Skeletal muscle satellite cell (primary cell): ENCODE results near the gene FTO.

Experiments
- H3K27me3 ChIP-seq: 2 replicates; pipeline ENCODE4 v1.7.0; 2013; ENCODE audit warnings: low read length; ENCODE audit not compliant: control insufficient read depth, insufficient read depth
- H3K36me3 ChIP-seq: 2 replicates; pipeline ENCODE4 v1.7.0; 2013; ENCODE audit warnings: mild to moderate bottlenecking, control low read depth, low read length; ENCODE audit not compliant: insufficient read depth
- H3K4me1 ChIP-seq: 2 replicates; pipeline ENCODE4 v1.7.0; 2013; ENCODE audit warnings: low read length; ENCODE audit not compliant: control insufficient read depth, insufficient read depth
- H3K4me2 ChIP-seq: 2 replicates; pipeline ENCODE4 v1.7.0; 2013; ENCODE audit warnings: mild to moderate bottlenecking, low read length
- H3K4me3 ChIP-seq: 2 replicates; pipeline ENCODE4 v1.7.0; 2013; ENCODE audit warnings: low read length
- H3K9ac ChIP-seq: 2 replicates; pipeline ENCODE4 v1.7.0; 2013; ENCODE audit warnings: mild to moderate bottlenecking, low read depth, low read length, moderate library complexity
- H3K9me3 ChIP-seq: replicated peaks from 2 replicates; pipeline ENCODE4 v1.7.0; 2013; ENCODE audit warnings: mild to moderate bottlenecking, control low read depth, low read length

Gene FTO

GRCh38 chr16:53785916-53786315 lies 82.0 kb downstream of the FTO start:
- no peak overlapping the region for H3K4me3 ChIP-seq
- peaks cover 26% of the 10 kb centered on the region for H3K4me1 ChIP-seq
- H3K4me2 ChIP-seq, result no peak overlapping the region
- no peaks in the 10 kb centered on the region for H3K9me3 ChIP-seq
- H3K9ac ChIP-seq, result no peak overlapping the region
- H3K36me3 ChIP-seq, result no peaks in the 10 kb centered on the region
- H3K27me3 ChIP-seq, result no peaks in the 10 kb centered on the region

- Histone ChIP-seq H3K4me1 (peaks cover 16% of the 10 kb centered on the region), H3K4me2 (no peak overlapping the region), H3K4me3 (no peak overlapping the region), H3K36me3 (no peaks in the 10 kb centered on the region), H3K9me3 (no peaks in the 10 kb centered on the region), H3K9ac (no peak overlapping the region), H3K27me3 (no peaks in the 10 kb centered on the region)
Measured at GRCh38 chr16:53787423-53787822, 83.5 kb downstream of the FTO start.

DNA sequence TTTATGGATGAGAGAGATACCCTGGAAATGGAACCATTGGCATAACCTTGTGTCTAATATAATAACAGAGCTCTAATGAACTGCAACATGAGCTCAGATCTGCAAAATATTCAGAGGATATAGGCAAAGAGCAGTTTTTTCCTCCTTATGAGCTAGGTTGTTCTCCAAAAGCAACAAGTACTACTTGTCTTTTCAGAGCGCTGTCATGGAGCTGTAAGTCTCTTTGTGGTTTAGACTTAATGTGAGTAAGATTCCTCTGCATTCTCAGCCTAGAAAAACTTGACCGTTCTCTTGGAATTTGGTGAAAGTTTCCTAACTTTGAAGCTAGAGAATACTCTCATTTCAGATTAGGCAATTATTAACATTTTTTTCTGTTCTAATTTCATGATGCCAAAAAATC lies 85.2 kb downstream of the FTO start:
- Histone ChIP-seq H3K4me1 (peaks cover 16% of the 10 kb centered on the region), H3K27me3 (no peaks in the 10 kb centered on the region), H3K4me3 (no peak overlapping the region), H3K9ac (peak overlapping the region; percentile 26), H3K4me2 (peak overlapping the region; percentile 62), H3K9me3 (no peaks in the 10 kb centered on the region), H3K36me3 (no peaks in the 10 kb centered on the region)

- Histone ChIP-seq H3K9ac (no peak overlapping the region), H3K36me3 (no peaks in the 10 kb centered on the region), H3K4me1 (peaks cover 10% of the 10 kb centered on the region), H3K4me2 (no peak overlapping the region), H3K27me3 (no peaks in the 10 kb centered on the region), H3K9me3 (no peaks in the 10 kb centered on the region), H3K4me3 (no peak overlapping the region)
Measured at GRCh38 chr16:53792161-53792951, 88.4 kb downstream of the FTO start.

- H3K4me3 ChIP-seq, result no peak overlapping the region
- no peaks in the 10 kb centered on the region for H3K36me3 ChIP-seq
- no peak overlapping the region for H3K9ac ChIP-seq
- H3K9me3 ChIP-seq, result no peaks in the 10 kb centered on the region
- H3K27me3 ChIP-seq, result no peaks in the 10 kb centered on the region
- H3K4me1 ChIP-seq, result peaks cover 1% of the 10 kb centered on the region
- no peak overlapping the region for H3K4me2 ChIP-seq
Measured at GRCh38 chr16:53803451-53803850, 99.5 kb downstream of the FTO start.

DNA sequence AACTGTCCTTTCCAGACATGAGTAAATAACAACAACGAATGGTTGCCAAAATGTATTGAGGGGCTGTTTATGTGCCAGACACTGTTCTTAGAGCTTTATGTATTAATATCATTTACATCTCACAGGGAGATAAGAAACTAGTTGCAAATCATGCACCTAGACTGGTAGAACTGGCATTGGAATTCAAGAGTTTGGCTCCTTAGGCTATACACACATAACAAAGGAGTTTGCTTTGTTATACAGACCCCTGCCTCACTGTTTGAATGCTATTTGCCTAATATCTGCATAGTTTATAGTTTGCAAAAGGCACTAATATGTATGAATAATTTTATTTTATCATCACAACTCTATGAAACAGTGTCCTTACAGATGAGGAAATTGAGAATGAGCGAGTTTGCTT lies 100.0 kb downstream of the FTO start:
- Histone ChIP-seq H3K4me1 (peaks cover 7% of the 10 kb centered on the region), H3K36me3 (no peaks in the 10 kb centered on the region), H3K9me3 (no peaks in the 10 kb centered on the region), H3K9ac (no peak overlapping the region), H3K27me3 (no peaks in the 10 kb centered on the region), H3K4me3 (no peak overlapping the region), H3K4me2 (no peak overlapping the region)

GRCh38 chr16:53804467-53804866 lies 100.5 kb downstream of the FTO start:
- Histone ChIP-seq H3K9me3 (no peaks in the 10 kb centered on the region), H3K4me2 (no peak overlapping the region), H3K9ac (no peak overlapping the region), H3K4me1 (peaks cover 10% of the 10 kb centered on the region), H3K4me3 (no peak overlapping the region), H3K36me3 (no peaks in the 10 kb centered on the region), H3K27me3 (no peaks in the 10 kb centered on the region)

- Histone ChIP-seq H3K9ac (no peak overlapping the region), H3K27me3 (no peaks in the 10 kb centered on the region), H3K36me3 (no peaks in the 10 kb centered on the region), H3K4me2 (no peak overlapping the region), H3K9me3 (no peaks in the 10 kb centered on the region), H3K4me1 (peaks cover 15% of the 10 kb centered on the region), H3K4me3 (no peak overlapping the region)
Measured at GRCh38 chr16:53805113-53805512, 101.2 kb downstream of the FTO start.

DNA sequence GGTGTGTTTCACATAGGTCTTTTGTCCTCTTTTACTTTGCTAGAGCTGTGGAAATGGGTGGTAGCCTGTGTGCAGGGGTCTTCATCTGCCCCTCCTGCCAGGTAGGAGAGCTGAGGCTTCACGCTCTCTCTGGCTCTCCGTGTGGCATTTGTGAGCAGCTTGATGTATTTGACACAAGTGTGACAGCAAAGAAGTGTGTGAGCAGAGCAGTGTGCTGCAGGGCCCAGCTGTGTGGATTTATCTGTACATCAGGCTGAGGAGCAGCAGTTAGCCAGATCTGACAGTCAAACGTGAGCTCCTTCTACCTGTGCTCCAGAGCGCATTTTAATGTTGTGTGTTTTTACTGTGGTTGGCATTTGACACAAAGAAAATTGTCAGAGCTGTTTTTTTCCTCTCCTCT lies 101.8 kb downstream of the FTO start:
- no peaks in the 10 kb centered on the region for H3K27me3 ChIP-seq
- no peak overlapping the region for H3K4me2 ChIP-seq
- no peak overlapping the region for H3K4me3 ChIP-seq
- H3K9me3 ChIP-seq, result no peaks in the 10 kb centered on the region
- H3K4me1 ChIP-seq, result peaks cover 22% of the 10 kb centered on the region
- H3K9ac ChIP-seq, result no peak overlapping the region
- no peaks in the 10 kb centered on the region for H3K36me3 ChIP-seq

DNA sequence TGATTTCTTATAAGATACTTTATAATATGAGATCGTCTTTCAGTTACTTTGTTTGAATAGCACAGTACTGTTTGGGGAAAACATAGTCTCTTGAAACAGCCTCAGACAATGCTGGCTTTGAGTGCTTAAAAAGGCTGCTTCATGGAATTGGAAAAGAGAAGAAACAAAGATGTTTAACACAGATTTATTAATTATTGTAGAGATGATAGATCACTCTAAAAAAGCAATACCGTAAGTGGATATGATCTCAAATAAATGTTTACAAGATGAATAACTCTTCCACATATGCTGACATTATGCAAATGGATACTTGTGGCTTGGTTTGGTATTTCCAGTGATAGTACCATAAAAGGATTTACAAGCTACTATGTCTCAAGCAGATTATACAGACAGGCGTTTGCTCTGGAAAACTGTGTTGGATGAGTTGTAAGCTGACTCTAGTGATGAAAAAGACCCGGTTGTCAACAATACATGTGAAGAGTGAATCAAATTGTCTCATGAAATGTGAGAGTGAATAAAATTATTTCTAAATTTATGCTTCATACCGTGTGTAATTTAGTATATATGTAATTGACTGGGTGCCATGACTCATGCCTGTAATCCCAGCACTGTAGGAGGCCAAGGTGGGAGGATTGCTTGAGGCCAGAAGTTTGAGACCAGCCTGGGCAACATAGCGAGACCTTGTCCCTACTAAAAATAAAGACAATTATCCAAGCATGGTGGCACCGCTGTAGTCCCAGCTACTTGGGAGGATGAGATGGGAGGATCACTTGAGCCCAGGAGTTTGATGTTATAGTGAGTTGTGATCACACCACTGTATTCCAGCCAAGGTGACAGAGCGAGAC lies 105.4 kb downstream of the FTO start:
- peak overlapping the region; percentile 50 for H3K9ac ChIP-seq
- no peaks in the 10 kb centered on the region for H3K9me3 ChIP-seq
- peaks cover 12% of the 10 kb centered on the region for H3K36me3 ChIP-seq
- peak overlapping the region; percentile 59 for H3K4me2 ChIP-seq
- no peak overlapping the region for H3K4me3 ChIP-seq
- H3K4me1 ChIP-seq, result peaks cover 24% of the 10 kb centered on the region
- H3K27me3 ChIP-seq, result no peaks in the 10 kb centered on the region

DNA sequence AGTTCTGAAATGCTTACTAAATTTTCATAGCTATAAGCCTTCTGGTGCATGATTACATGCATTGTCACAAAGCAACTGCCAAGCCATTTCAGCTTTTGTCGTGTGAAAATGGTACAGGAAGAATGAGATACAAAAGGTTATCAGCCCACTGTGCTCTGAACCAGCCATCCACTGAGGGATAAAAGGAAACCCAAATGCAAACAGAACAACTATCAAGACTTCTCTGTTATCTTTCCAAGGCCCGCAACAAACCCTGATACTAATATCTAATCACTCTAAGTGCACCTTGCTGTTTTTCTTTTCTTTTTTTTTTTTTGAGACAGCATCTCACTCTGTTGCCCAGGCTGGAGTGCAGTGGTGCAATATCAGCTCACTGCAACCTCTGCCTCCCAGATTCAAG lies 109.0 kb downstream of the FTO start:
- Histone ChIP-seq H3K27me3 (no peaks in the 10 kb centered on the region), H3K4me1 (peaks cover 44% of the 10 kb centered on the region), H3K9ac (no peak overlapping the region), H3K4me3 (no peak overlapping the region), H3K36me3 (peaks cover 21% of the 10 kb centered on the region), H3K4me2 (no peak overlapping the region), H3K9me3 (no peaks in the 10 kb centered on the region)
